ENCODE measurements around the gene RFPL3. TPM values are rescaled to one million over a fixed set of nuclear protein-coding genes. Genes with fewer than 3 reads are reported as not detected.

Gene RFPL3
- total and polyA plus RNA-seq, 7 experiments from 2014 or later: not detected

DNA sequence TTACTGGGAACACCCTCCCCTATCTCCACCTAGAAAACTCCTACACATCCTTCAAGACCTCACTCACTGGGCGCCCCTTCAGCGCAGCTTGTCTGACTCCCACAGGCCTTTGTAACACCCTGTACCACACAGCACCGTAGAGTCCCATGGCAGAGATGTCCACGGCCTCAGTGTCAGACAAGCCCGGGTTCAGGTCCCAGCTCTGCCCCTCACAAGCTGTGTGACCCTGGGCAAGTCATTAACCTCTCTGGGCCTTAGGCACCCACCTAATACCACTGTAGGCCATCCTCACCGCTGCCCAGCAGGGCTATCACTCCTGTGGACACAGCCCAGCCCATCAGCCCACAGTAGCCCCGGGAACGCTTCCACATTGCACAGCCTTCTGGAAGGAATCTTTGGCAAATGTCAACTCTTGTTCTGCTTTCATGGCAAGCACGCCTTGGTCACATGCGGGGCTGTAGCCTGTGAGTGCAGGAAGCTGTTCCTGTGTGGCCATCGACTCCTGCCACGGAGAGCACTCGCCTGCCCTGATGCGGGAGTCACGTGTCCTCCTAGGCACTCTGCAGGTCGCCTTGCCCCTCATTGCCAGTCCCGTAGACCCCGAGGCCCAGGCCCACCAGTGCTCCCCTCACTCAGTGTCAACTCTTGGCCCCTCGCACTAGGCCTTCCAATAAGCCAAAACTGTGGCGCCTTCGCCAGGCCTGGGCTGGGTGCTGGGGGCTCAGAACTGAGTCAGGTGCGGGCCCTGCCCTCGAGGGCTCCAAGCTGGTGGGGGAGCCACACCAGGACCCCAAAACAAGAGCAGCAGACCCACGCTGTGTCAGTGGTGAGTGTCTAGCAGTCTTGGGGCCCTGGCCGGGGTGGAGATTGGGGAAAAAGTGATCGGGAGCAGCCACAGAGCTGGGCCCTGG is 32.9 kb upstream of the RFPL3 start:
- H3K4me3 Mint-ChIP-seq: no peak overlapping the region
- H3K27ac Mint-ChIP-seq: no peak overlapping the region
- ATAC-seq (no peak), DNase-seq (no peak)
- Histone ChIP-seq H3K9me3 (ENCODE audit: control insufficient read depth in 2 of 3, low read length in 3 of 3) (no peaks in the 10 kb centered on the region), H3K4me3 (ENCODE audit: low read length) (no peak overlapping the region), H3K27ac (ENCODE audit: low read depth, low read length) (no peak overlapping the region), H3K4me1 (ENCODE audit: control insufficient read depth in 2 of 2, insufficient read depth in 2 of 2, low read length in 2 of 2) (no peaks in the 10 kb centered on the region), H3K36me3 (ENCODE audit: control insufficient read depth in 2 of 3, insufficient read depth in 3 of 3, low read length in 3 of 3) (no peaks in the 10 kb centered on the region), H3K27me3 (ENCODE audit: control insufficient read depth in 2 of 2, insufficient read depth in 2 of 2, low read length in 2 of 2) (no peaks in the 10 kb centered on the region)
- POLR2A ChIA-PET: no interaction called here
- CTCF ChIA-PET: no interaction called here
- peaks cover 0 to 9% (median 9%) of the 10 kb centered on the region in 5 donors for H3K27me3 Mint-ChIP-seq
- peaks cover 0 to 4% (median 0%) of the 10 kb centered on the region in 11 donors for H3K9me3 Mint-ChIP-seq
- H3K4me1 Mint-ChIP-seq: no peaks in the 10 kb centered on the region
- H3K36me3 Mint-ChIP-seq: peaks cover 0 to under 1% (median 0%) of the 10 kb centered on the region in 5 donors
- intact Hi-C loops (cut with micrococcal nuclease): no loop called here

GRCh38 chr22:32325416-32325801 is 32.3 kb upstream of the RFPL3 start:
- Histone ChIP-seq H3K27me3 (ENCODE audit: control insufficient read depth in 2 of 2, insufficient read depth in 2 of 2, low read length in 2 of 2) (no peaks in the 10 kb centered on the region), H3K27ac (ENCODE audit: low read depth, low read length) (no peak overlapping the region), H3K9me3 (ENCODE audit: control insufficient read depth in 2 of 3, low read length in 3 of 3) (no peaks in the 10 kb centered on the region), H3K36me3 (ENCODE audit: control insufficient read depth in 2 of 3, insufficient read depth in 3 of 3, low read length in 3 of 3) (no peaks in the 10 kb centered on the region), H3K4me3 (ENCODE audit: low read length) (no peak overlapping the region), H3K4me1 (ENCODE audit: control insufficient read depth in 2 of 2, insufficient read depth in 2 of 2, low read length in 2 of 2) (no peaks in the 10 kb centered on the region)
- Mint-ChIP-seq H3K9me3 (peaks cover 0 to 4% (median 0%) of the 10 kb centered on the region in 11 donors), H3K4me1 (no peaks in the 10 kb centered on the region), H3K4me3 (no peak overlapping the region), H3K27ac (no peak overlapping the region), H3K27me3 (peaks cover 0 to 8% (median 8%) of the 10 kb centered on the region in 5 donors), H3K36me3 (no peaks in the 10 kb centered on the region)
- POLR2A ChIA-PET: no interaction called here
- no peak for DNase-seq
- CTCF ChIA-PET: no interaction called here
- no peak for ATAC-seq
- intact Hi-C loops (cut with micrococcal nuclease): no loop called here

DNA sequence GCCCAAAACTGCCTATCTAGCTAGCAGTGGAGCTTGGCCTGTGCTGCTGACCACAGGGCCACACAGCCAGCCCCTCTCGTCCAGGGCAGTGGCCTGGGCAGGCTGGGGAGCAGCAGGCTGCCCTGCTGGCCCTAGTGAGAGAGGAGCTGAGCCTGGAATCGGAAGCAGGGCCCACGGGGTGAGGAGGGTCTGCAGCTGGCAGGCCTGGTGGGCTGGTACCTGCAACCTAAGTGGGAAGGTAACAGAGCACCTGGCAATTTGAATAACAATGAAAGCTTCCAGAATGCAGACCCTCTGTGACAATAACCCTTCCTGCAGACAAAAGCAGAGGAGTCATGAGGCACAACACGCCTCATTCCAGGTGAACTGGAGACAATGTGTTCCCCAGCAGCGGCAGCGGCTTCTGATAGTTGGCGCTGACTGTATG is 31.8 kb upstream of the RFPL3 start:
- Histone ChIP-seq H3K27ac (ENCODE audit: low read depth, low read length) (no peak overlapping the region), H3K36me3 (ENCODE audit: control insufficient read depth in 2 of 3, insufficient read depth in 3 of 3, low read length in 3 of 3) (no peaks in the 10 kb centered on the region), H3K27me3 (ENCODE audit: control insufficient read depth in 2 of 2, insufficient read depth in 2 of 2, low read length in 2 of 2) (no peaks in the 10 kb centered on the region), H3K4me1 (ENCODE audit: control insufficient read depth in 2 of 2, insufficient read depth in 2 of 2, low read length in 2 of 2) (no peaks in the 10 kb centered on the region), H3K9me3 (ENCODE audit: control insufficient read depth in 2 of 3, low read length in 3 of 3) (no peaks in the 10 kb centered on the region), H3K4me3 (ENCODE audit: low read length) (no peak overlapping the region)
- H3K9me3 Mint-ChIP-seq: peaks cover 0 to 4% (median 0%) of the 10 kb centered on the region in 11 donors
- CTCF ChIA-PET: no interaction called here
- no peak for ATAC-seq
- no peaks in the 10 kb centered on the region for H3K4me1 Mint-ChIP-seq
- no peak overlapping the region for H3K4me3 Mint-ChIP-seq
- no peak overlapping the region for H3K27ac Mint-ChIP-seq
- DNase-seq: no peak
- intact Hi-C loops (cut with micrococcal nuclease): no loop called here
- POLR2A ChIA-PET: no interaction called here
- H3K27me3 Mint-ChIP-seq: peaks cover 0 to 5% (median 4%) of the 10 kb centered on the region in 5 donors
- H3K36me3 Mint-ChIP-seq: no peaks in the 10 kb centered on the region

DNA sequence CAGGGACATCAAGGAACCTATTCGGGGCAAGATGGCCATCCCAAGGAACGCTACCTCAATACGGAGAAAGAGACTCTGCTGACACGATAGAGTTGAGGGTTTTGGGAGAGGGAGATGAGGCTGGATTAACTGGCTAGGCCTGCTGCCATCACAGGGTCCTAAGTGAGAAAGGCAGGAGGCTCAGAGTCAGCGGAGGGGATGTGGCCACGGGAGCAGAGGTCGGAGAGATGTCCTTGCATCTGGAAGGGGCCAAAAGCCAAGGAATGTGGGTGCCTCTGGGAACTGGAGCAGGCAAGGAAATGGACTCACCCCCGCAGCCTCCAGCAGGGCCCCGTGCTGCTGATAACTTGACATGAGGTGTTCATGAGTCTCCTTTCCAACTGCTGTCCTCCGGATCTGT is 31.0 kb upstream of the RFPL3 start:
- Mint-ChIP-seq H3K36me3 (no peaks in the 10 kb centered on the region), H3K27ac (no peak overlapping the region), H3K27me3 (peaks cover 0 to 4% (median 2%) of the 10 kb centered on the region in 5 donors), H3K9me3 (peaks cover 0 to 2% (median 0%) of the 10 kb centered on the region in 11 donors), H3K4me3 (no peak overlapping the region), H3K4me1 (no peaks in the 10 kb centered on the region)
- Histone ChIP-seq H3K27ac (ENCODE audit: low read depth, low read length) (no peak overlapping the region), H3K4me1 (ENCODE audit: control insufficient read depth in 2 of 2, insufficient read depth in 2 of 2, low read length in 2 of 2) (no peaks in the 10 kb centered on the region), H3K27me3 (ENCODE audit: control insufficient read depth in 2 of 2, insufficient read depth in 2 of 2, low read length in 2 of 2) (no peaks in the 10 kb centered on the region), H3K4me3 (ENCODE audit: low read length) (no peak overlapping the region), H3K9me3 (ENCODE audit: control insufficient read depth in 2 of 3, low read length in 3 of 3) (no peaks in the 10 kb centered on the region), H3K36me3 (ENCODE audit: control insufficient read depth in 2 of 3, insufficient read depth in 3 of 3, low read length in 3 of 3) (no peaks in the 10 kb centered on the region)
- intact Hi-C loops (cut with micrococcal nuclease): no loop called here
- CTCF ChIA-PET: no interaction called here
- ATAC-seq: no peak
- POLR2A ChIA-PET: no interaction called here
- no peak for DNase-seq

DNA sequence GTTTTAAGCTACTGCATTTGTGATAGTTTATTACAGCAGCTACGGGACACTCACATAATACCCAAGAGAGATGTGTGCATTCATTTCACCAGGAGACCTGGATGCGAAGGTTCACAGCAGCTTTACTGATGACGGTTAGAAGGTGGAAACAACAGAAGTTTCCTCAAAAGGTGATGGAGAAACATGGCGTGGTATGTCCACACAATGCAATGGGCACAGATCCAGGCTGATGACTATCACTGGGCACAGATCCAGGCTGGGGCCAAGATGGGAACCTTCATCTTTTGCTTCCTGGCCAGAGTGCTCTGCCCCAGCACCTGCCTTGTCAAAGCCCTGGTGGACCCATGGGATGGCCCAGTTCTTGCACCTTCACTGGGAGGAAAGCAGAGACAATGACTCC is 30.6 kb upstream of the RFPL3 start:
- no peak overlapping the region for H3K4me3 ChIP-seq (ENCODE audit: low read length)
- no peaks in the 10 kb centered on the region for H3K9me3 Mint-ChIP-seq
- no peak overlapping the region for H3K4me3 Mint-ChIP-seq
- intact Hi-C loops (cut with micrococcal nuclease): no loop called here
- no peaks in the 10 kb centered on the region for H3K9me3 ChIP-seq (ENCODE audit: control insufficient read depth in 2 of 3, low read length in 3 of 3)
- no peak for ATAC-seq
- H3K27me3 Mint-ChIP-seq: peaks cover 0 to 1% (median under 1%) of the 10 kb centered on the region in 5 donors
- H3K36me3 ChIP-seq (ENCODE audit: control insufficient read depth in 2 of 3, insufficient read depth in 3 of 3, low read length in 3 of 3): no peaks in the 10 kb centered on the region
- ChIA-PET POLR2A (no interaction called here), CTCF (no interaction called here)
- H3K4me1 ChIP-seq (ENCODE audit: control insufficient read depth in 2 of 2, insufficient read depth in 2 of 2, low read length in 2 of 2): no peaks in the 10 kb centered on the region
- no peaks in the 10 kb centered on the region for H3K36me3 Mint-ChIP-seq
- no peak overlapping the region for H3K27ac Mint-ChIP-seq
- DNase-seq: no peak
- H3K27ac ChIP-seq (ENCODE audit: low read depth, low read length): no peak overlapping the region
- H3K4me1 Mint-ChIP-seq: no peaks in the 10 kb centered on the region
- H3K27me3 ChIP-seq (ENCODE audit: control insufficient read depth in 2 of 2, insufficient read depth in 2 of 2, low read length in 2 of 2): no peaks in the 10 kb centered on the region

- no peak overlapping the region for H3K27ac ChIP-seq (ENCODE audit: low read depth, low read length)
- H3K27ac Mint-ChIP-seq: peak overlapping the region in 1 of 9 donors; percentile 55
- no peak for ATAC-seq
- no peaks in the 10 kb centered on the region for H3K4me1 Mint-ChIP-seq
- no peaks in the 10 kb centered on the region for H3K4me1 ChIP-seq (ENCODE audit: control insufficient read depth in 2 of 2, insufficient read depth in 2 of 2, low read length in 2 of 2)
- no peak for DNase-seq
- peaks cover 0 to 7% (median 6%) of the 10 kb centered on the region in 5 donors for H3K27me3 Mint-ChIP-seq
- no peak overlapping the region for H3K4me3 Mint-ChIP-seq
- H3K4me3 ChIP-seq (ENCODE audit: low read length): no peak overlapping the region
- H3K27me3 ChIP-seq (ENCODE audit: control insufficient read depth in 2 of 2, insufficient read depth in 2 of 2, low read length in 2 of 2): no peaks in the 10 kb centered on the region
- H3K9me3 ChIP-seq (ENCODE audit: control insufficient read depth in 2 of 3, low read length in 3 of 3): no peaks in the 10 kb centered on the region
- CTCF ChIA-PET: no interaction called here
- no peaks in the 10 kb centered on the region for H3K36me3 ChIP-seq (ENCODE audit: control insufficient read depth in 2 of 3, insufficient read depth in 3 of 3, low read length in 3 of 3)
- POLR2A ChIA-PET: no interaction called here
- no peaks in the 10 kb centered on the region for H3K9me3 Mint-ChIP-seq
- no peaks in the 10 kb centered on the region for H3K36me3 Mint-ChIP-seq
- intact Hi-C loops (cut with micrococcal nuclease): no loop called here
Observed at GRCh38 chr22:32327596-32328171, 30.0 kb upstream of the RFPL3 start.
